ENCODE measurements around the gene GATA1. TPM values are rescaled to one million over a fixed set of nuclear protein-coding genes. Genes with fewer than 3 reads are reported as not detected.

GATA1 gene
- total RNA-seq, 1 donor from 2014 or later, result not detected

DNA sequence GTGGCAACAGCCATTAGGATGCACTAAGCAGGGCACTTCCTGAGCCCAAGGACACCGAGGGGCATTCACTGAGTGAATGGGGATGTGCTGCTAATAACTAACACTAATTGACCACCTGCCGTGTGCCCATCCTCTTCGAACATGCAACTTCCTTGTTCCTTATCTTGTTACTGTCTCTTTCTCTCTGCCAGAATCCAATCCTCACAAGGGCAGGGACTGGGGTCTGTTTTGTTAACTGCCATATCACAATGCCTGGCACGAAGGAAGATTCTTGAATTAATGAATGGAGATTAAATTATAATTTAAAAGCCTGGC lies 41.2 kb downstream of the GATA1 start:
- Histone ChIP-seq H3K27me3 (ENCODE audit: control insufficient read depth, insufficient read depth, low read length) (no peaks in the 10 kb centered on the region), H3K4me3 (ENCODE audit: low read depth, low read length) (no peak overlapping the region), H3K36me3 (ENCODE audit: control insufficient read depth, insufficient read depth, low read length) (no peaks in the 10 kb centered on the region)
- TF ChIP-seq, protein P1, sequence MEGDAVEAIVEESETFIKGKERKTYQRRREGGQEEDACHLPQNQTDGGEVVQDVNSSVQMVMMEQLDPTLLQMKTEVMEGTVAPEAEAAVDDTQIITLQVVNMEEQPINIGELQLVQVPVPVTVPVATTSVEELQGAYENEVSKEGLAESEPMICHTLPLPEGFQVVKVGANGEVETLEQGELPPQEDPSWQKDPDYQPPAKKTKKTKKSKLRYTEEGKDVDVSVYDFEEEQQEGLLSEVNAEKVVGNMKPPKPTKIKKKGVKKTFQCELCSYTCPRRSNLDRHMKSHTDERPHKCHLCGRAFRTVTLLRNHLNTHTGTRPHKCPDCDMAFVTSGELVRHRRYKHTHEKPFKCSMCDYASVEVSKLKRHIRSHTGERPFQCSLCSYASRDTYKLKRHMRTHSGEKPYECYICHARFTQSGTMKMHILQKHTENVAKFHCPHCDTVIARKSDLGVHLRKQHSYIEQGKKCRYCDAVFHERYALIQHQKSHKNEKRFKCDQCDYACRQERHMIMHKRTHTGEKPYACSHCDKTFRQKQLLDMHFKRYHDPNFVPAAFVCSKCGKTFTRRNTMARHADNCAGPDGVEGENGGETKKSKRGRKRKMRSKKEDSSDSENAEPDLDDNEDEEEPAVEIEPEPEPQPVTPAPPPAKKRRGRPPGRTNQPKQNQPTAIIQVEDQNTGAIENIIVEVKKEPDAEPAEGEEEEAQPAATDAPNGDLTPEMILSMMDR (IDR thresholded peaks at IDR 0.05; ENCODE audit: insufficient read depth, low read length, severe bottlenecking), result no peak
- DNase-seq (ENCODE audit: low read depth) (no peak), FAIRE-seq (no peak)

DNA sequence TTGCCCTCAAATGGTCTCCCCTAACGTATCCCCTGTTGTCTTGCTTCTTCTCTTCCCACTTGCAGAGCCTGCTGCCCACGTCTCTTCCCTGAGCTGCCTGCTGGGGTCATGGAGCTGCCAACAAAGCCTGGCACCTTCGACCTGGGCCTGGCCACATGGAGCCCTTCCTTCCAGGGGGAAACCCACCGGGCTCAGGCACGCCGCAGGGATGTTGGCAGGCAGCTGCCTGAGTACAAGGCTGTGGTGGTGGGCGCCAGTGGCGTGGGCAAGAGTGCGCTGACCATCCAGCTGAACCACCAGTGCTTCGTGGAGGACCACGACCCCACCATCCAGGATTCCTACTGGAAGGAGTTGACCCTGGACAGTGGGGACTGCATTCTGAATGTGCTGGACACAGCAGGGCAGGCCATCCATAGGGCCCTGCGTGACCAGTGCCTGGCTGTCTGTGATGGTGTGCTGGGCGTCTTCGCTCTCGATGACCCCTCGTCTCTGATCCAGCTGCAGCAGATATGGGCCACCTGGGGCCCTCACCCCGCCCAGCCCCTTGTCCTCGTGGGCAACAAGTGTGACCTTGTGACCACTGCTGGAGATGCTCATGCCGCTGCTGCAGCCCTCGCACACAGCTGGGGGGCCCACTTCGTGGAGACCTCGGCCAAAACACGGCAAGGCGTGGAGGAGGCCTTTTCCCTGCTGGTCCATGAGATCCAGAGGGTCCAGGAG lies 42.8 kb downstream of the GATA1 start:
- no peak overlapping the region for H3K4me3 ChIP-seq (ENCODE audit: low read depth, low read length)
- FAIRE-seq (no peak), DNase-seq (ENCODE audit: low read depth) (no peak)
- TF ChIP-seq, protein P1 (IDR thresholded peaks at IDR 0.05; ENCODE audit: insufficient read depth, low read length, severe bottlenecking), result no peak
- H3K36me3 ChIP-seq (ENCODE audit: control insufficient read depth, insufficient read depth, low read length), result no peaks in the 10 kb centered on the region
- no peaks in the 10 kb centered on the region for H3K27me3 ChIP-seq (ENCODE audit: control insufficient read depth, insufficient read depth, low read length)

DNA sequence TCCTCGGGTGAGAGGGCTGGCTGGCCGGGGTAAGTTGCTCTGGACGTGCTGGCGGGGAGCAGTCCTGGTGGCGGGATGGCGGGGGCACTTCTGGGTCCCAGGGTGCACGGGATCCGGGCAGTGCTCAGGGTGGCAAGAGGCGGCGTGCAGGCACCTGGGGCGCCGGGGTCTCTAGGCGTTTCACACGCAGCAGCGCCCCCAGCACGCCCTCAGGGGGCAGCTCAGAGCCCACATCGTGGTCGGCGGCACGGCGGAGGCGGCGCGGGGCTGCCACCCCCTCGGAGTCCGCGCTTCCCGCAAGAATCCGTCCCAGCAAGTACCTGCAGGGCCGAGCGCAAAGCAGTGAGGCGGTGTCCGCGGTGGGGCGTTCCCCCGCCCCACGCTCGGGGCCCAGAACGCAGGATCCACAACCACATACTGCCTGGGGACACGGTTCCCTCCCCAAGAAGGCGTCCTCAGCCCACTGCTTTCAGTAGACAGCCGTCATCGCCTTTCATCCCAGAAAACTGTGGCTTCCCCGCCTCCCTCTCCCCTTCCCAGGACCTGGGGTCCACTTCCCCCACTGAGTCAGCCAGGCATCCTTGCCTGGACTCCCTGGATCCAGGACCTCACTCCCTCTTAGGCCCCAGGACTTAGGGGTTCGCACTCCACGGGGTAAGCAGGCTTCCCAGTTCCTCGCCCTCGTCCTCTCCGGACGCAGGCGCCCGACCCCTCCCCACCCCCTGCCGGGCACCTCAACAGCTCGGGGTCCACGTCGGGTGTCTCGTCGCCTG lies 44.9 kb downstream of the GATA1 start:
- no peaks in the 10 kb centered on the region for H3K36me3 ChIP-seq (ENCODE audit: control insufficient read depth, insufficient read depth, low read length)
- no peaks in the 10 kb centered on the region for H3K27me3 ChIP-seq (ENCODE audit: control insufficient read depth, insufficient read depth, low read length)
- TF ChIP-seq, protein P1 (IDR thresholded peaks at IDR 0.05; ENCODE audit: insufficient read depth, low read length, severe bottlenecking), result no peak
- no peak for DNase-seq (ENCODE audit: low read depth)
- H3K4me3 ChIP-seq (ENCODE audit: low read depth, low read length), result no peak overlapping the region
- FAIRE-seq, result no peak

DNA sequence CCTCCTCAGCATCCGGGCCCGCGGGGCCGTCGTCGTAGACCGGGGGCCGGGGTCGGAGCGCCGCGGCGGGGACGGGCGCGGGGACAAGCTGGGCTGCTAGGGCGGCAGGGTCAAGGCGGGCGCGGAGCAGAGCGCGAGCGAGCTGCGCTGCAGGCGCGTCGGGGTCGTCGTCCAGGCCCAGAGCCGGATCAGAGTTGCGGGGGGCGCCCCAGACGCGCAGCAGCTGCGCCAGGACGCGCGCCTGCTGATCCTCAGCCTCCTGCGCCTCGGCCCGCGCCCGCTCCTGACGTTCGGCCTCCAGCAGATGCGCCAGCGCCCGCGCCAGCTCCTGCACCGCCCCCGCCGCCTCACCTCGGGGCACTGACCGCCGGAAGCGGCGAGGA lies 45.5 kb downstream of the GATA1 start:
- no peak for DNase-seq (ENCODE audit: low read depth)
- FAIRE-seq, result no peak
- H3K27me3 ChIP-seq (ENCODE audit: control insufficient read depth, insufficient read depth, low read length), result no peaks in the 10 kb centered on the region
- H3K36me3 ChIP-seq (ENCODE audit: control insufficient read depth, insufficient read depth, low read length), result no peaks in the 10 kb centered on the region
- no peak overlapping the region for H3K4me3 ChIP-seq (ENCODE audit: low read depth, low read length)
- TF ChIP-seq, protein P1 (IDR thresholded peaks at IDR 0.05; ENCODE audit: insufficient read depth, low read length, severe bottlenecking), result no peak

DNA sequence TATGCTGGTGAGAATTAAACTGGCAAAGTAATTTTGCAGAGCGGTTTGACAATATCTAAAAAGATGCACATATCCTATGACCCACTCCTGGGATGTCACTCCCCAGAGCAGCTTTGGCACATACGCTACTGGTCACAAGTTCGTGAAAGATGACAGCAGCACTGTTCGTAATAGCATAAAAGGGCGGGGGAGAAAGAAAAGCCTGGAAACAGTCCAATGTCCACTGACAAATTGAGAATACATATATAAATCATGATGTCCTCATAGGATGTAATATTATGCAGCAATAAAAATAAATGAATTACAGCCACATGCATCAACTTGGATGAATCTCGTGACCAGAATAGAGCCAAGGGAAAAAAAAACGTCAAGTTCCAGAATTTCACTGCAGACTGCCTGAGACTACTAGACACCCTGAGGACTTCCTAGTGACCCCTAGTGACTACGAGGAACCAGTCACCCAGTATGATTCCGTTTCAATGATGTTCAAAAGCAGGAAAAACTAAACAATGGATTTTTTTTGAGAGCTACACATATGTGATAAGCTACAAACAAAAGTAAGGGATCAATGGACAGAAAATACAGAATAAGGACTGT lies 47.2 kb downstream of the GATA1 start:
- Histone ChIP-seq H3K4me3 (ENCODE audit: low read depth, low read length) (no peak overlapping the region), H3K27me3 (ENCODE audit: control insufficient read depth, insufficient read depth, low read length) (no peaks in the 10 kb centered on the region), H3K36me3 (ENCODE audit: control insufficient read depth, insufficient read depth, low read length) (no peaks in the 10 kb centered on the region)
- no peak for DNase-seq (ENCODE audit: low read depth)
- FAIRE-seq, result no peak
- TF ChIP-seq, protein P1 (IDR thresholded peaks at IDR 0.05; ENCODE audit: insufficient read depth, low read length, severe bottlenecking), result no peak
